T-cell (primary cell): ENCODE data around the gene MLLT3. TPM values are rescaled to one million over a fixed set of nuclear protein-coding genes. Genes with fewer than 3 reads are reported as not detected.
A peak's percentile ranks its signal among the peaks of the same experiment; 100 is the strongest.

Experiments used
- ATAC-seq, 4 experiments: fragments of 200-7000 bp in 3 of 4; fragments of 150-1000 bp in 1 of 4; cut with Tn5 transposase; replicated peaks in 1 of 4; 1 replicate in 3 of 4; 2 replicates in 1 of 4; pipeline ENCODE4 v1.10.0; 2021; ENCODE audit warnings: moderate library complexity in 3 of 4, mild to moderate bottlenecking in 2 of 4, moderate number of reproducible peaks in 1 of 4
- CTCF ChIA-PET, 2 donors: fragments of 300-600 bp; sonication (Branson Sonifier 250); formaldehyde crosslinking; loops; one replicate each; lab custom pipeline; 2022; ENCODE audit warnings: antibody characterized with exemption in 2 of 2; lab: Charles Lee
- POLR2A ChIA-PET, 2 donors: fragments of 300-600 bp; sonication (Branson Sonifier 250); formaldehyde crosslinking; loops; one replicate each; lab custom pipeline; 2022; ENCODE audit warnings: antibody characterized with exemption in 2 of 2; lab: Charles Lee
- DNase-seq, 35 experiments: peaks; one replicate each; pipeline versions ENCODE4 v3.0.0 to v3.0.0-alpha.2; 2013 to 2023
- H3K27ac ChIP-seq: one replicate; pipeline ENCODE4 v1.5.1; 2013; ENCODE audit warnings: low read length
- H3K27me3 ChIP-seq, 2 experiments: replicated peaks in 1 of 2; 1 replicate in 1 of 2; 2 replicates in 1 of 2; pipeline versions ENCODE4 v1.6.1 to v1.7.0; 2013; ENCODE audit warnings: low read length in 1 of 2, mixed read lengths in 1 of 2; ENCODE audit not compliant: control insufficient read depth in 2 of 2, insufficient read depth in 2 of 2; ENCODE audit errors: extremely low read depth in 1 of 2
- H3K36me3 ChIP-seq, 2 donors: 1 replicate in 1 of 2; 2 replicates in 1 of 2; pipeline versions ENCODE4 v1.6.1 to v1.7.0; 2013; ENCODE audit warnings: low read length in 1 of 2; ENCODE audit not compliant: control insufficient read depth in 2 of 2, insufficient read depth in 1 of 2; ENCODE audit errors: extremely low read depth in 1 of 2
- H3K4me1 ChIP-seq, 2 experiments: 1 replicate in 1 of 2; 2 replicates in 1 of 2; pipeline versions ENCODE4 v1.6.1 to v1.7.0; 2013; ENCODE audit warnings: low read length in 2 of 2, mixed read lengths in 1 of 2; ENCODE audit not compliant: insufficient read depth in 2 of 2, control insufficient read depth in 1 of 2; ENCODE audit errors: extremely low read depth in 1 of 2
- H3K4me3 ChIP-seq, 2 donors: 1 replicate in 1 of 2; 2 replicates in 1 of 2; pipeline versions ENCODE4 v1.5.1 to v1.7.0; 2013; ENCODE audit warnings: mild to moderate bottlenecking in 2 of 2, low read length in 1 of 2, moderate library complexity in 1 of 2; ENCODE audit not compliant: control insufficient read depth in 1 of 2; ENCODE audit errors: extremely low read depth in 1 of 2
- H3K9me3 ChIP-seq: 2 replicates; pipeline ENCODE4 v1.7.0; 2013
- H3K27ac Mint-ChIP-seq, 2 donors: one replicate each; pipeline ENCODE4 v1.8.0; 2020 to 2021; ENCODE audit warnings: mild to moderate bottlenecking in 2 of 2, mixed read lengths in 2 of 2
- H3K27me3 Mint-ChIP-seq, 2 donors: one replicate each; pipeline ENCODE4 v1.8.0; 2021 to 2022; ENCODE audit warnings: mixed read lengths in 2 of 2
- H3K36me3 Mint-ChIP-seq: one replicate; pipeline ENCODE4 v1.8.0; 2021; ENCODE audit warnings: mixed read lengths
- H3K4me1 Mint-ChIP-seq, 3 donors: one replicate each; pipeline ENCODE4 v1.8.0; 2020 to 2022; ENCODE audit warnings: mixed read lengths in 3 of 3, mild to moderate bottlenecking in 1 of 3
- H3K4me3 Mint-ChIP-seq, 3 donors: one replicate each; pipeline ENCODE4 v1.8.0; 2020 to 2022; ENCODE audit warnings: mild to moderate bottlenecking in 3 of 3, mixed read lengths in 3 of 3, moderate library complexity in 3 of 3
- H3K9me3 Mint-ChIP-seq, 3 donors: one replicate each; pipeline ENCODE4 v1.8.0; 2020 to 2022; ENCODE audit warnings: mixed read lengths in 3 of 3
- WGBS: methylation state at CpG from one replicate; pipeline ENCODE4 v1.1.5; 2013; ENCODE audit warnings: missing lambda C conversion rate; ENCODE audit not compliant: insufficient coverage; 5-methylcytosine and 5-hydroxymethylcytosine counted together
- total RNA-seq, 35 experiments: library from RNA in 6 of 35; stranded (reverse) in 6 of 35; fragments of 120-200 nt in 1 of 35; gene quantifications; one replicate each; pipeline versions ENCODE4 v1.2.1 to v1.2.4 and lab custom pipeline; 2013 to 2026

The MLLT3 gene
- total RNA-seq, result 10 to 100 TPM; 51.8 to 96.6 (median 58.9) TPM
- total RNA-seq (2013), result 49.2 TPM
- 29.3 to 158 (median 107) reads per million in 29 experiments for total RNA-seq (lab: John Stamatoyannopoulos, UW)

- DNase-seq (peak; percentile 92 to 99 (median 97)), ATAC-seq (peak; percentile 76 to 83 (median 78))
- no peaks in the 10 kb centered on the region for H3K27me3 Mint-ChIP-seq
- Histone ChIP-seq H3K4me1 (peaks cover 19 to 34% of the 10 kb centered on the region in 2 experiments), H3K9me3 (no peaks in the 10 kb centered on the region), H3K27ac (peak within 1 kb of the TSS; percentile 82), H3K27me3 (no peaks in the 10 kb centered on the region), H3K36me3 (no peaks in the 10 kb centered on the region), H3K4me3 (peak within 1 kb of the TSS; percentile 91 to 95)
- ChIA-PET POLR2A (interaction anchor here (0.5 to 2.4 kb wide), 16 partner anchors 8 to 697 kb away, joined by 3 to 20 read pairs (median 5); partner anchors contain the start of gene FOCAD (in 2 of the 2)), CTCF (interaction anchor here (0.6 to 2.0 kb wide), 17 partner anchors 9 to 627 kb away, joined by 3 to 19 read pairs (median 4); partner anchors contain the start of gene FOCAD (in 1 of the 2))
- peak within 1 kb of the TSS; percentile 97 to 99 for H3K27ac Mint-ChIP-seq
- 0% methylated on average over 24 of the region's 41 CpGs for WGBS
- H3K4me1 Mint-ChIP-seq, result peaks cover 43 to 48% (median 45%) of the 10 kb centered on the region in 3 donors
- H3K4me3 Mint-ChIP-seq, result peak within 1 kb of the TSS; percentile 96 to 99 (median 98)
- H3K9me3 Mint-ChIP-seq, result no peaks in the 10 kb centered on the region
- peaks cover 7% of the 10 kb centered on the region for H3K36me3 Mint-ChIP-seq
Observed at GRCh38 chr9:20622330-20623020, at the start of gene MLLT3. TSS of gene MLLT3 (minus strand) at chr9:20622499.

DNA sequence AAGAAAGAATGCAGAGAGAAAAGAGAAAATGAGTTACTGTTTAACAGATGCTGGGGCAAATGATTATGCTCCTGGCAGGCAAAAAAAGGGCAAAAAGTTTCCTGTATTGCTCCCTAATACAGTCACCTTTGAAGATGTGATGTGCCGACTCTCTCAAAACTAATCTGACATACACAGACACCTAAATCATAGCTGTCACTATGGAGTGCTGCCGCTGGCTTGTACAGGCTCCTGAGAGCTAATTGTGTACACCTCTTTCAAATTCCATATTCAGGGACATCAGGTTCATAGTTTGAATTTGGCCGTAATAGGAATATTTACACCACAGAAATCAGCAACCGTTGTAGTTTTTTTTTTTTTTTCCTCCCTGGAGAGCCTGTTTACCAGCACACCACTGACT lies 49.3 kb upstream of the MLLT3 start:
- ChIA-PET POLR2A (no interaction called here), CTCF (no interaction called here)
- H3K36me3 Mint-ChIP-seq, result no peaks in the 10 kb centered on the region
- WGBS, result 83% methylated on average over 2 of the region's 4 CpGs
- H3K4me1 ChIP-seq, result no peaks in the 10 kb centered on the region
- H3K4me3 Mint-ChIP-seq, result no peak overlapping the region
- no peak overlapping the region for H3K27ac ChIP-seq
- no peaks in the 10 kb centered on the region for H3K27me3 ChIP-seq
- H3K9me3 Mint-ChIP-seq, result no peaks in the 10 kb centered on the region
- H3K4me1 Mint-ChIP-seq, result no peaks in the 10 kb centered on the region
- no peaks in the 10 kb centered on the region for H3K36me3 ChIP-seq
- H3K9me3 ChIP-seq, result no peaks in the 10 kb centered on the region
- DNase-seq (no peak), ATAC-seq (no peak)
- H3K4me3 ChIP-seq, result no peak overlapping the region
- H3K27ac Mint-ChIP-seq, result no peak overlapping the region
- no peaks in the 10 kb centered on the region for H3K27me3 Mint-ChIP-seq

- no CpG with 5 or more reads among the region's 6 CpGs for WGBS
Observed at GRCh38 chr9:20670395-20670794, 48.1 kb upstream of the MLLT3 start.

GRCh38 chr9:20664501-20664900 lies 42.2 kb upstream of the MLLT3 start:
- Mint-ChIP-seq H3K4me1 (peaks cover 3 to 10% (median 4%) of the 10 kb centered on the region in 3 donors), H3K9me3 (no peaks in the 10 kb centered on the region), H3K27me3 (no peaks in the 10 kb centered on the region), H3K36me3 (no peaks in the 10 kb centered on the region), H3K4me3 (no peak overlapping the region), H3K27ac (no peak overlapping the region)
- WGBS, result no CpG with 5 or more reads among the region's 3 CpGs
- no peak for DNase-seq
- H3K36me3 ChIP-seq, result no peaks in the 10 kb centered on the region
- H3K4me3 ChIP-seq, result no peak overlapping the region
- ChIA-PET CTCF (interaction anchor here in 1 of 2 donors (0.8 kb wide), 1 partner anchor 9 kb away, joined by 3 read pairs; no protein-coding TSS in a partner anchor), POLR2A (interaction anchor here in 1 of 2 donors (0.6 kb wide), 1 partner anchor 270 kb away, joined by 3 read pairs; no protein-coding TSS in a partner anchor)
- no peaks in the 10 kb centered on the region for H3K27me3 ChIP-seq
- no peak for ATAC-seq
- no peaks in the 10 kb centered on the region for H3K9me3 ChIP-seq
- no peak overlapping the region for H3K27ac ChIP-seq
- peaks cover 0 to 8% of the 10 kb centered on the region in 2 experiments for H3K4me1 ChIP-seq

More at GRCh38 chr9:20670395-20670794, 48.1 kb upstream of the MLLT3 start:
- no peak overlapping the region for H3K4me3 Mint-ChIP-seq
- no peak overlapping the region for H3K27ac Mint-ChIP-seq
- no peaks in the 10 kb centered on the region for H3K36me3 ChIP-seq
- no peaks in the 10 kb centered on the region for H3K27me3 ChIP-seq
- H3K9me3 ChIP-seq, result no peaks in the 10 kb centered on the region
- no peak overlapping the region for H3K4me3 ChIP-seq
- DNase-seq, result no peak
- no peaks in the 10 kb centered on the region for H3K9me3 Mint-ChIP-seq
- no peak for ATAC-seq
- H3K27me3 Mint-ChIP-seq, result no peaks in the 10 kb centered on the region
- H3K36me3 Mint-ChIP-seq, result no peaks in the 10 kb centered on the region
- ChIA-PET POLR2A (interaction anchor here in 1 of 2 donors (0.6 kb wide), 1 partner anchor 43 kb away, joined by 4 read pairs; no protein-coding TSS in a partner anchor), CTCF (no interaction called here)
- H3K4me1 ChIP-seq, result no peaks in the 10 kb centered on the region
- no peak overlapping the region for H3K27ac ChIP-seq
- H3K4me1 Mint-ChIP-seq, result no peaks in the 10 kb centered on the region

GRCh38 chr9:20663133-20663532 lies 40.8 kb upstream of the MLLT3 start:
- CTCF ChIA-PET, result interaction anchor here in 1 of 2 donors (0.6 kb wide), 1 partner anchor 138 kb away, joined by 3 read pairs; no protein-coding TSS in a partner anchor
- H3K27me3 ChIP-seq, result peaks cover 0 to 5% of the 10 kb centered on the region in 2 experiments
- H3K27ac Mint-ChIP-seq, result no peak overlapping the region
- H3K36me3 ChIP-seq, result no peaks in the 10 kb centered on the region
- ATAC-seq (no peak), DNase-seq (no peak)
- H3K9me3 Mint-ChIP-seq, result no peaks in the 10 kb centered on the region
- H3K36me3 Mint-ChIP-seq, result no peaks in the 10 kb centered on the region
- peak overlapping the region in 1 of 3 donors; percentile 9 for H3K4me3 Mint-ChIP-seq
- WGBS, result 100% methylated on average over 2 of the region's 2 CpGs
- H3K27ac ChIP-seq, result no peak overlapping the region
- no peak overlapping the region for H3K4me3 ChIP-seq
- peaks cover 7 to 11% of the 10 kb centered on the region in 2 experiments for H3K4me1 ChIP-seq
- H3K27me3 Mint-ChIP-seq, result no peaks in the 10 kb centered on the region
- peaks cover 3 to 10% (median 4%) of the 10 kb centered on the region in 3 donors for H3K4me1 Mint-ChIP-seq
- POLR2A ChIA-PET, result no interaction called here
- no peaks in the 10 kb centered on the region for H3K9me3 ChIP-seq

DNA sequence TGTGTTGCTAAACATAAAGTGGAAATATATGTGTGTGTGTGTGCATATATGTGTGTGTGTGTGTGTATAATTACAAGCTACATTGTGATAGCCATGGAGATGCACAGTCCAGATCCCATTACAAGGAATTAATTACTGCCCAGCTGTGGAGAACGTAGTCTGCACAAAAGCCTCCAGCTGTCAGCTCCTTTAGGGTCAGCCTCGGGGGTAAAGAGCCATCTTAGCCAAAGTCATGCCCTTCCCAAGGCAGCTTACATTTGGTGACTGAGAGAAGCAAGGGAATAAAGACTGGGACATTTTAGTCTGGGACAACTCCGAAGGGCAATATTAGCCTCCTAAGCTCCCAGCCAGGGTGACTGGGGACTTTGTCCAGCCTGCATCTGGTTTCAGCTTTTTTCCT lies 39.9 kb upstream of the MLLT3 start:
- Mint-ChIP-seq H3K27me3 (no peaks in the 10 kb centered on the region), H3K4me3 (no peak overlapping the region), H3K4me1 (peaks cover 3 to 10% (median 4%) of the 10 kb centered on the region in 3 donors), H3K36me3 (no peaks in the 10 kb centered on the region), H3K9me3 (no peaks in the 10 kb centered on the region), H3K27ac (no peak overlapping the region)
- 95% methylated on average over 2 of the region's 3 CpGs for WGBS
- Histone ChIP-seq H3K27me3 (peaks cover 0 to 5% of the 10 kb centered on the region in 2 experiments), H3K4me3 (no peak overlapping the region), H3K9me3 (no peaks in the 10 kb centered on the region), H3K27ac (no peak overlapping the region), H3K4me1 (peaks cover 7 to 11% of the 10 kb centered on the region in 2 experiments), H3K36me3 (no peaks in the 10 kb centered on the region)
- ChIA-PET POLR2A (no interaction called here), CTCF (interaction anchor here (0.5 to 0.6 kb wide), 2 partner anchors 36 to 278 kb away, joined by 3 to 7 read pairs; no protein-coding TSS in a partner anchor)
- DNase-seq (no peak), ATAC-seq (no peak)
